Activated CD8-positive, alpha-beta memory T cell treated with anti-CD3 and anti-CD28 coated beads, Interleukin-2, amount 50 U/mL, for 24 hours (primary cell): ENCODE data around the gene KDM2B.
"Not testable (repeated sequence)": the region's sequence is repeated elsewhere in the genome, so short reads cannot be mapped to it uniquely, and the experiment has no call there.

Source experiments
- DNase-seq: peaks from one replicate; pipeline ENCODE4 v3.0.0-alpha.2; 2020; ENCODE audit errors: extremely low read depth

The KDM2B gene

DNA sequence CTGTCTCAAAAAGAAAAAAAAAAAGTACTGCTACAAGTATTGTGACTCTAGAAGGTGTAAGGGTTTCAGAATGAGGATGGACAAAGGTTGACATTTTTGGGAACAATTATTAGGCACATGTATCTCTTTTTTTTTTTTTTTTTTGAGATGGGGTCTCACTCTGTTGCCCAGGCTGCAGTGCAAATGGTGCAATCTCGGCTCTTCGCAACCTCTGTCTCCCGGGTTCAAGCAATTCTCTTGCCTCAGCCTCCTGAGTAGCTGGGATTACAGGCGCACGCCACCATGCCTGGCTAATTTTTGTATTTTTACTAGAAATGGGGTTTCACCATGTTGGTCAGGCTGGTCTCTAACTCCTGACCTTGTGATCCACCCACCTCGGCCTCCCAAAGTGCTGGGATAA lies 195.9 kb downstream of the KDM2B start:
- DNase-seq = not testable (repeated sequence)

DNA sequence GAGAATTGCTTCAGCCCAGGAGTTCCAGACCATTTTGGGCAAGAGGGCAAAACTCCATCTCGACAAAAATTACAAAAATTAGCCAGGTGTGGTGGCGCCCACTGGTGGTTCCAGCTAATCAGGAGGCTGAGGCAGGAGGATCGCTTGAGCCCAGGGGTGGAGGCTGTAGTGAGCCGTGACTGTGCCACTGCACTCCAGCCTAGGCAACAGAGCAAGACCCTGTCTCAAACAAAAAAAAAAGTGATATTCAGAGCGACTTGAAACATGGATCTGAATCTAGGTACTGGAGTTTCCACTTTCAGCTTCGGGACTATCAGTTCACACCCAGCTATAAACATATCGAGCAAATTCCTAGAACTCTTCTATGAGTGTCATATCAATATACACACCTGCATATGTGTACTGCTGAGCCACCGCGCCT lies 197.2 kb downstream of the KDM2B start:
- no peak for DNase-seq

DNA sequence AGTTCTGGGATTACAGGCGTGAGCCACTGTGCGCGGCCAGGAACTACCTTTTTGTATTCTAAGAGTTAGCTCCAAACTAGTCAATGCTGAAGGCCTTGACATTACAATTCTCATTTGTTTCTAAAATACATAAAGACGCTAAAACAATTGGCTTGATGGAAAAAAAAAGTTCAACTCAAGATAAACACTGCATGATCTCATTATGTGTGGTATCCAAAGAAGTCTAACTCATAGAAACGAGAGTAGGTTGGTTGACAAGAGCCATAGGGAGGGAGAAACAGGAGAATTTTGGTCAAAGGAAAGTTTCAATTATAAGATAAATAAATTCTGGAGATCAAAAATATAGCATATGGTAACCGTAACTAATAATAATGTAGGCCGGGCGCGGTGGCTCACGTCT lies 200.9 kb downstream of the KDM2B start:
- no peak for DNase-seq
